ENCODE results near the gene ATRAID.

DNA sequence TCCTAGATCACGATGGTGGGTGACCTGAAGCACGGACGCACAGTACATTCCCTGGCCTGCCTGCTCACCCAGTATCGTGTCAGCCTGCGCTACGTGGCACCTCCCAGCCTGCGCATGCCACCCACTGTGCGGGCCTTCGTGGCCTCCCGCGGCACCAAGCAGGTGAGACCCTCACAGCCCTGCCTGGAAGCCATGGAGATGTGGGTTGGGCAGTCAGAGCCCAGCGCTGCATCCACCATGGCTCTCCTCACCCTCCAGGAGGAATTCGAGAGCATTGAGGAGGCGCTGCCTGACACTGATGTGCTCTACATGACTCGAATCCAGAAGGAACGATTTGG is 30.7 kb downstream of the ATRAID start:
- TF ChIP-seq, protein P1, sequence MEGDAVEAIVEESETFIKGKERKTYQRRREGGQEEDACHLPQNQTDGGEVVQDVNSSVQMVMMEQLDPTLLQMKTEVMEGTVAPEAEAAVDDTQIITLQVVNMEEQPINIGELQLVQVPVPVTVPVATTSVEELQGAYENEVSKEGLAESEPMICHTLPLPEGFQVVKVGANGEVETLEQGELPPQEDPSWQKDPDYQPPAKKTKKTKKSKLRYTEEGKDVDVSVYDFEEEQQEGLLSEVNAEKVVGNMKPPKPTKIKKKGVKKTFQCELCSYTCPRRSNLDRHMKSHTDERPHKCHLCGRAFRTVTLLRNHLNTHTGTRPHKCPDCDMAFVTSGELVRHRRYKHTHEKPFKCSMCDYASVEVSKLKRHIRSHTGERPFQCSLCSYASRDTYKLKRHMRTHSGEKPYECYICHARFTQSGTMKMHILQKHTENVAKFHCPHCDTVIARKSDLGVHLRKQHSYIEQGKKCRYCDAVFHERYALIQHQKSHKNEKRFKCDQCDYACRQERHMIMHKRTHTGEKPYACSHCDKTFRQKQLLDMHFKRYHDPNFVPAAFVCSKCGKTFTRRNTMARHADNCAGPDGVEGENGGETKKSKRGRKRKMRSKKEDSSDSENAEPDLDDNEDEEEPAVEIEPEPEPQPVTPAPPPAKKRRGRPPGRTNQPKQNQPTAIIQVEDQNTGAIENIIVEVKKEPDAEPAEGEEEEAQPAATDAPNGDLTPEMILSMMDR (conservative IDR thresholded peaks at IDR 0.05; ENCODE audit: low read depth in 2 of 2) = no peak
- no peak for TF ChIP-seq EZH2 (IDR thresholded peaks at IDR 0.05; ENCODE audit: low read depth, unreplicated experiment)
- no peak for TF ChIP-seq POLR2AphosphoS5 (IDR thresholded peaks at IDR 0.05; ENCODE audit: low read depth)
- no peak for TF ChIP-seq NANOG (IDR thresholded peaks at IDR 0.05; ENCODE audit: borderline replicate concordance)
- no peak for TF ChIP-seq EZH2phosphoT487 (IDR thresholded peaks at IDR 0.05; ENCODE audit: unreplicated experiment)
- TF ChIP-seq, protein P2, sequence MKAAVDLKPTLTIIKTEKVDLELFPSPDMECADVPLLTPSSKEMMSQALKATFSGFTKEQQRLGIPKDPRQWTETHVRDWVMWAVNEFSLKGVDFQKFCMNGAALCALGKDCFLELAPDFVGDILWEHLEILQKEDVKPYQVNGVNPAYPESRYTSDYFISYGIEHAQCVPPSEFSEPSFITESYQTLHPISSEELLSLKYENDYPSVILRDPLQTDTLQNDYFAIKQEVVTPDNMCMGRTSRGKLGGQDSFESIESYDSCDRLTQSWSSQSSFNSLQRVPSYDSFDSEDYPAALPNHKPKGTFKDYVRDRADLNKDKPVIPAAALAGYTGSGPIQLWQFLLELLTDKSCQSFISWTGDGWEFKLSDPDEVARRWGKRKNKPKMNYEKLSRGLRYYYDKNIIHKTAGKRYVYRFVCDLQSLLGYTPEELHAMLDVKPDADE (IDR thresholded peaks at IDR 0.05) = no peak
- TF ChIP-seq, protein P3, sequence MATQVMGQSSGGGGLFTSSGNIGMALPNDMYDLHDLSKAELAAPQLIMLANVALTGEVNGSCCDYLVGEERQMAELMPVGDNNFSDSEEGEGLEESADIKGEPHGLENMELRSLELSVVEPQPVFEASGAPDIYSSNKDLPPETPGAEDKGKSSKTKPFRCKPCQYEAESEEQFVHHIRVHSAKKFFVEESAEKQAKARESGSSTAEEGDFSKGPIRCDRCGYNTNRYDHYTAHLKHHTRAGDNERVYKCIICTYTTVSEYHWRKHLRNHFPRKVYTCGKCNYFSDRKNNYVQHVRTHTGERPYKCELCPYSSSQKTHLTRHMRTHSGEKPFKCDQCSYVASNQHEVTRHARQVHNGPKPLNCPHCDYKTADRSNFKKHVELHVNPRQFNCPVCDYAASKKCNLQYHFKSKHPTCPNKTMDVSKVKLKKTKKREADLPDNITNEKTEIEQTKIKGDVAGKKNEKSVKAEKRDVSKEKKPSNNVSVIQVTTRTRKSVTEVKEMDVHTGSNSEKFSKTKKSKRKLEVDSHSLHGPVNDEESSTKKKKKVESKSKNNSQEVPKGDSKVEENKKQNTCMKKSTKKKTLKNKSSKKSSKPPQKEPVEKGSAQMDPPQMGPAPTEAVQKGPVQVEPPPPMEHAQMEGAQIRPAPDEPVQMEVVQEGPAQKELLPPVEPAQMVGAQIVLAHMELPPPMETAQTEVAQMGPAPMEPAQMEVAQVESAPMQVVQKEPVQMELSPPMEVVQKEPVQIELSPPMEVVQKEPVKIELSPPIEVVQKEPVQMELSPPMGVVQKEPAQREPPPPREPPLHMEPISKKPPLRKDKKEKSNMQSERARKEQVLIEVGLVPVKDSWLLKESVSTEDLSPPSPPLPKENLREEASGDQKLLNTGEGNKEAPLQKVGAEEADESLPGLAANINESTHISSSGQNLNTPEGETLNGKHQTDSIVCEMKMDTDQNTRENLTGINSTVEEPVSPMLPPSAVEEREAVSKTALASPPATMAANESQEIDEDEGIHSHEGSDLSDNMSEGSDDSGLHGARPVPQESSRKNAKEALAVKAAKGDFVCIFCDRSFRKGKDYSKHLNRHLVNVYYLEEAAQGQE (IDR thresholded peaks at IDR 0.05; ENCODE audit: unreplicated experiment) = no peak
- no peak for TF ChIP-seq ZNF331 (CRISPR knock-in tag; IDR thresholded peaks at IDR 0.05; ENCODE audit: low read depth)
- no peak for TF ChIP-seq JUNB (IDR thresholded peaks at IDR 0.05; ENCODE audit: unreplicated experiment)

Measured in GM23338 (cell line).